Mesendoderm (in vitro differentiated cells): ENCODE results near the gene AIP.

Experiments used
- DNase-seq: peaks from one replicate; pipeline ENCODE4 v3.0.0; 2013
- H2AK5ac ChIP-seq: 2 replicates; pipeline ENCODE4 v1.6.1; 2013; ENCODE audit warnings: low read length, inconsistent platforms
- H2BK120ac ChIP-seq: 2 replicates; pipeline ENCODE4 v1.6.1; 2013; ENCODE audit warnings: low read depth, mild to moderate bottlenecking, low read length, moderate library complexity, mixed read lengths
- H2BK15ac ChIP-seq: replicated peaks from 2 replicates; pipeline ENCODE4 v1.6.1; 2013; ENCODE audit warnings: low read depth, mild to moderate bottlenecking, moderate library complexity
- H2BK5ac ChIP-seq: 2 replicates; pipeline ENCODE4 v1.6.1; 2013; ENCODE audit warnings: low read length, inconsistent platforms
- H3K18ac ChIP-seq: 2 replicates; pipeline ENCODE4 v1.6.1; 2013; ENCODE audit warnings: mild to moderate bottlenecking, low read length, mixed read lengths
- H3K23ac ChIP-seq: one replicate; pipeline ENCODE4 v1.6.1; 2013; ENCODE audit warnings: low read length
- H3K27ac ChIP-seq: 2 replicates; pipeline ENCODE4 v1.5.1; 2013; ENCODE audit warnings: low read depth, mild to moderate bottlenecking, inconsistent platforms, low read length, moderate library complexity
- H3K27me3 ChIP-seq: 2 replicates; pipeline ENCODE4 v1.6.1; 2013; ENCODE audit warnings: low read length, control low read depth, mild to moderate bottlenecking, inconsistent platforms; ENCODE audit not compliant: insufficient read depth, poor library complexity
- H3K36me3 ChIP-seq: 2 replicates; pipeline ENCODE4 v1.6.1; 2013; ENCODE audit warnings: low read length, inconsistent platforms; ENCODE audit not compliant: control insufficient read depth, insufficient read depth
- H3K4ac ChIP-seq: one replicate; pipeline ENCODE4 v1.6.1; 2013; ENCODE audit warnings: low read depth, mild to moderate bottlenecking, low read length, moderate library complexity
- H3K4me1 ChIP-seq: 2 replicates; pipeline ENCODE4 v1.6.1; 2013; ENCODE audit warnings: low read depth, low read length, inconsistent platforms; ENCODE audit not compliant: control insufficient read depth
- H3K4me2 ChIP-seq: 2 replicates; pipeline ENCODE4 v1.6.1; 2013; ENCODE audit warnings: low read length
- H3K4me3 ChIP-seq: 2 replicates; pipeline ENCODE4 v1.5.1; 2013; ENCODE audit warnings: mild to moderate bottlenecking, low read length
- H3K56ac ChIP-seq: one replicate; pipeline ENCODE4 v1.6.1; 2013; ENCODE audit warnings: low read length
- H3K79me1 ChIP-seq: 2 replicates; pipeline ENCODE4 v1.6.1; 2013; ENCODE audit warnings: low read length, inconsistent platforms
- H3K79me2 ChIP-seq: 2 replicates; pipeline ENCODE4 v1.6.1; 2013; ENCODE audit warnings: mild to moderate bottlenecking, low read length; ENCODE audit not compliant: control insufficient read depth, insufficient read depth
- H3K9ac ChIP-seq: 2 replicates; pipeline ENCODE4 v1.6.1; 2013; ENCODE audit warnings: low read length, inconsistent platforms
- H4K5ac ChIP-seq: one replicate; pipeline ENCODE4 v1.6.1; 2013; ENCODE audit warnings: low read length
- H4K8ac ChIP-seq: one replicate; pipeline ENCODE4 v1.6.1; 2013; ENCODE audit warnings: low read depth, mild to moderate bottlenecking, control low read depth, low read length, moderate library complexity
- WGBS: extraction: QIAGEN DNeasy Blood & Tissue Kit; methylation state at CpG from one replicate; pipeline ENCODE4 v1.1.7; 2013; ENCODE audit warnings: low lambda C conversion rate, missing lambda C conversion rate; ENCODE audit not compliant: insufficient coverage; ENCODE audit errors: extremely low coverage; 5-methylcytosine and 5-hydroxymethylcytosine counted together

The AIP gene

GRCh38 chr11:67520856-67521824 is 38.3 kb downstream of the AIP start:
- Histone ChIP-seq H4K8ac (no peak overlapping the region), H3K27ac (no peak overlapping the region), H2BK5ac (no peak overlapping the region), H3K4me1 (no peaks in the 10 kb centered on the region), H3K23ac (no peak overlapping the region), H3K36me3 (no peaks in the 10 kb centered on the region), H3K4me2 (no peak overlapping the region), H2BK15ac (no peak overlapping the region), H3K27me3 (no peaks in the 10 kb centered on the region), H2AK5ac (no peak overlapping the region), H3K9ac (no peak overlapping the region), H4K5ac (no peak overlapping the region), H3K79me2 (no peaks in the 10 kb centered on the region), H3K56ac (no peak overlapping the region), H2BK120ac (no peak overlapping the region), H3K18ac (no peak overlapping the region), H3K79me1 (no peaks in the 10 kb centered on the region), H3K4ac (no peak overlapping the region), H3K4me3 (no peak overlapping the region)
- DNase-seq = no peak
- no CpG with 5 or more reads among the region's 16 CpGs for WGBS

GRCh38 chr11:67521924-67522323 is 39.1 kb downstream of the AIP start:
- Histone ChIP-seq H3K4me2 (no peak overlapping the region), H3K56ac (no peak overlapping the region), H3K36me3 (no peaks in the 10 kb centered on the region), H4K8ac (no peak overlapping the region), H2AK5ac (no peak overlapping the region), H3K9ac (no peak overlapping the region), H2BK120ac (no peak overlapping the region), H4K5ac (no peak overlapping the region), H3K27ac (no peak overlapping the region), H3K23ac (no peak overlapping the region), H2BK5ac (no peak overlapping the region), H3K79me1 (no peaks in the 10 kb centered on the region), H3K79me2 (no peaks in the 10 kb centered on the region), H3K27me3 (no peaks in the 10 kb centered on the region), H3K4ac (no peak overlapping the region), H3K4me3 (no peak overlapping the region), H3K18ac (no peak overlapping the region), H2BK15ac (no peak overlapping the region), H3K4me1 (no peaks in the 10 kb centered on the region)
- DNase-seq = no peak
- WGBS = no CpG with 5 or more reads among the region's 10 CpGs

GRCh38 chr11:67522338-67522737 is 39.5 kb downstream of the AIP start:
- no peaks in the 10 kb centered on the region for H3K79me2 ChIP-seq
- no peak overlapping the region for H3K9ac ChIP-seq
- no peak overlapping the region for H4K8ac ChIP-seq
- no CpG with 5 or more reads among the region's 15 CpGs for WGBS
- no peak overlapping the region for H3K4me2 ChIP-seq
- no peak overlapping the region for H2AK5ac ChIP-seq
- no peak overlapping the region for H2BK120ac ChIP-seq
- H3K23ac ChIP-seq = no peak overlapping the region
- H3K4me3 ChIP-seq = no peak overlapping the region
- no peaks in the 10 kb centered on the region for H3K36me3 ChIP-seq
- H3K79me1 ChIP-seq = no peaks in the 10 kb centered on the region
- no peak overlapping the region for H2BK5ac ChIP-seq
- no peak overlapping the region for H4K5ac ChIP-seq
- no peak overlapping the region for H3K18ac ChIP-seq
- no peak overlapping the region for H2BK15ac ChIP-seq
- no peaks in the 10 kb centered on the region for H3K27me3 ChIP-seq
- H3K27ac ChIP-seq = no peak overlapping the region
- H3K4me1 ChIP-seq = no peaks in the 10 kb centered on the region
- DNase-seq = no peak
- H3K56ac ChIP-seq = no peak overlapping the region
- H3K4ac ChIP-seq = no peak overlapping the region

GRCh38 chr11:67522844-67523555 is 40.2 kb downstream of the AIP start, which contains the start of gene CABP2:
TSS of gene CABP2 (minus strand) at chr11:67523446. CDS start at chr11:67523326, 120 bp downstream.
- no peak within 1 kb of the TSS for H4K5ac ChIP-seq
- WGBS = no CpG with 5 or more reads among the region's 23 CpGs
- H3K79me2 ChIP-seq = no peaks in the 10 kb centered on the region
- no peaks in the 10 kb centered on the region for H3K4me1 ChIP-seq
- no peak within 1 kb of the TSS for H3K4ac ChIP-seq
- no peak within 1 kb of the TSS for H2BK120ac ChIP-seq
- H3K4me2 ChIP-seq = no peak within 1 kb of the TSS
- no peak for DNase-seq
- no peak within 1 kb of the TSS for H3K18ac ChIP-seq
- no peaks in the 10 kb centered on the region for H3K27me3 ChIP-seq
- H3K36me3 ChIP-seq = no peaks in the 10 kb centered on the region
- H3K9ac ChIP-seq = no peak within 1 kb of the TSS
- no peak within 1 kb of the TSS for H2BK15ac ChIP-seq
- H3K56ac ChIP-seq = no peak within 1 kb of the TSS
- H3K27ac ChIP-seq = no peak within 1 kb of the TSS
- H3K4me3 ChIP-seq = no peak within 1 kb of the TSS
- no peak within 1 kb of the TSS for H2AK5ac ChIP-seq
- H3K23ac ChIP-seq = no peak within 1 kb of the TSS
- H3K79me1 ChIP-seq = no peaks in the 10 kb centered on the region
- H4K8ac ChIP-seq = no peak within 1 kb of the TSS
- H2BK5ac ChIP-seq = no peak within 1 kb of the TSS

- DNase-seq = no peak
- Histone ChIP-seq H3K27me3 (no peaks in the 10 kb centered on the region), H3K4me3 (no peak overlapping the region), H2AK5ac (no peak overlapping the region), H3K18ac (no peak overlapping the region), H4K5ac (no peak overlapping the region), H3K23ac (no peak overlapping the region), H4K8ac (no peak overlapping the region), H3K4ac (no peak overlapping the region), H3K79me1 (no peaks in the 10 kb centered on the region), H2BK120ac (no peak overlapping the region), H3K9ac (no peak overlapping the region), H3K27ac (no peak overlapping the region), H3K36me3 (no peaks in the 10 kb centered on the region), H3K79me2 (no peaks in the 10 kb centered on the region), H3K4me2 (no peak overlapping the region), H3K56ac (no peak overlapping the region), H2BK5ac (no peak overlapping the region), H2BK15ac (no peak overlapping the region), H3K4me1 (no peaks in the 10 kb centered on the region)
- no CpG with 5 or more reads among the region's 25 CpGs for WGBS
These were observed 41.0 kb downstream of the AIP start for GRCh38 chr11:67523556-67524479.
